OCI-LY1 (cell line): Measurements from ENCODE around the gene GIT2.

Experiments used
- CTCF ChIP-seq: fragments of 200-600 bp; sonication (generic), shearing (Covaris generic); IDR thresholded peaks from 2 replicates; pipeline ENCODE4 v1.5.1; 2017; ENCODE audit warnings: mild to moderate bottlenecking, antibody characterized with exemption, low read length, moderate library complexity, mixed read lengths
- EZH2 ChIP-seq: fragments of 200-600 bp; sonication (generic), shearing (Covaris generic); IDR thresholded peaks from 2 replicates; pipeline ENCODE4 v1.8.0; 2017; ENCODE audit warnings: borderline replicate concordance, mixed run types, mild to moderate bottlenecking, antibody characterized with exemption, low read length, moderate library complexity, mixed read lengths

GRCh38 chr12:109912855-109913321, 83.3 kb downstream of the GIT2 start:
- TF ChIP-seq EZH2 (no peak), CTCF (no peak)
